Measurements from ENCODE around the gene ZNF74.
"Not testable (repeated sequence)": the region's sequence is repeated elsewhere in the genome, so short reads cannot be mapped to it uniquely, and the experiment has no call there.

Gene ZNF74

DNA sequence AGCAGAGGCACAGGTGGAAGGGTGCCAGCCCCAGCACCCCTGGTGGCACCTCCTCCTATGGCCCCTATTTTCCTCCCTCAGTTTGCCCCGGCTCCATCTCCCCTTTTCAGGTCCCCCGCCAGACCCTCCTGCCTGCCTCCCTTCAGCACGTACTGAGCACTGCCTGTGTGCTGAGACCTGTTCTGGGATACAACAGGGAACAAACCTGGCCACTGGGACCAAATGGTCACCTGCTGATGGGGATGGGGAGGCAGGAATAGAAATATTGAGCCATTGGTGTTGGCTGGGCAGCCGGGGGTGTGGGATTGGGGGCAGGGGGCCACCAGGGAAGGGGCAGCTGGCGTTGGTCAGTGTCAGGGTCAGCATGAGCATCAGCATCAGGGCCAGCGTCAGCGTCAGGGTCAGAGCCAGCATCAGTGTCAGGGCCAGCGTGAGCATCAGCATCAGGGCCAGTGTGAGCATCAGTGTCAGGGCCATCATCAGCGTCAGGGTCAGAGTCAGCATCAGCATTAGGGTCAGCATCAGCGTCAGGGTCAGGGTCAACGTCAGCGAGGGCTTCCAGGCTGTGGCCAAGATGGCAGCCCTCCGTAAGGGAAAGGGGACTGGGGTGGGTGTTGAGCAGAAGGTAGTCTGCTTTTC, 7.5 kb downstream of the ZNF74 start:
- DNase-seq, result no peak

DNA sequence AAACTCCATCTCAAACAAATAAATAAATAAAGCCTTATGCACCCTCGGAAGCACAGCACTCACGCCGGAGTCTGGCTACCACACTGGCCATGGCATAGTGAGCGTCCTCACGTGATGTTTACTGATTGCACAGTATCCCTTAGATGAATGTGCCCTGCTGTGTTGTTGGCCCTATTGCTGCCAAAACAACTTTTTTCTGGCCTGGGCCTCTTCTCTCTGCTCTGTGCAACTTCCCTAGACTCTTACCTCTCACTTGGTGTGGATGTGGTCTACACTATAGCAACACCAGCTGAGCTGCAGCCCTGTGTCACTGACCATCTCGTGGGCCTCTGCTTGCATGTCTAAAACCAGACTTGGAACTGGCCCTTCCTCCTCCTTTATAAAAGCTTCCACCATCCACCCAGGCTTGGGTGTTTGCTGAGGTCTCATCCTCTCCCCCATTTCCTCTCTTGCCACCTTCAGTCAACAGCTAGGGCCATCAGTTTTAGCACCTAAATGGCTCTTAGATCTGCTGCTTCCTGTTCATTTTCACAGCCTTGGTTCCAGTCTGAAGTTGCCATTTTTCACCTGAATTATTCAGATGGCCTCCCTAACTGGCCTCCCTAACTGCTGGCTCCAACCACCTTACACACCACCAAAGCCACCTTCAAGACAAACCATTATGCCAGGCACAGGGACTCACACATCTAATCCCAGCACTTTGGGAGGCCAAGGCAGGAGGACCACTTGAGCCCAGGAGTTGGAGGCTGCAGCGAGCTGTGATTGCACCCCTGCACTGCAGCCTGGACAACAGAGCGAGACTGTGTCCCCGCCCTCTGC, 9.2 kb downstream of the ZNF74 start:
- DNase-seq, result no peak

DNA sequence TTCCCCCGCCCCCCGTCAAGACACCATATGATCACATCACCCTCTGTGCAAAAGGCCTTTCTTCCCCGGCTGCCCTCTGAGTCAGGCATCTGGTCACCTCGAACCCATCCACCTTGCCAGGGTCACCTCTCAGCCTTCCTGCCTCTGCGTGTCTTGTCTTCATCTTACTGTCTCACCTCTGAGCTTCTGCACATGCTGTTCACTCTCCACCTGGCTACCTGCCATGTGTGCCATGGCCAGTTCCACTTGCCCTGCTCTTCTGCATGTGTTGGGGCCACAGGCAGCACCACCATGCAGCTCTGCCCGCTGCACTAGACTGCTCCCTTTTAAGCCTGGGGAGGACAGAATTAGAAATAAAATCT, 9.8 kb downstream of the ZNF74 start:
- no peak for DNase-seq

DNA sequence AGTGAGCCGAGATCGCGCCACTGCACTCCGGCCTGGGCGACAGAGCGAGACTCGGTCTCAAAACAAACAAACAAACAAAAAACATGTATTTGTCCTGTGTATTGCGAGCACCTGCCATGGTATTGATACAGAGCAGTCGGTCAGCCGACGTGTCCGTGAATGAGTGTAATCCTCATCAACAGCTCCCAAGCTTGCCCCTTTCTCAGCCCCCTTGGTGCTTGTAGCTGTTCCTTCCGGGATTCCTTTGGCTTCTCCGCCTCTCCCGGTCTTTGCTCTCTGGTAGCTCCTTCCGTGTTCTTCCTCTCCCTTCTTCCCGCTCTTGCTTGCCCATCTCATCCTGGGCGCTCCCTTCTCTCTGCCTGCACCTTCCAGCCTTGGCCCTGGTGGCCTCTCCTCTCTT, 10.9 kb downstream of the ZNF74 start:
- no peak for DNase-seq

DNA sequence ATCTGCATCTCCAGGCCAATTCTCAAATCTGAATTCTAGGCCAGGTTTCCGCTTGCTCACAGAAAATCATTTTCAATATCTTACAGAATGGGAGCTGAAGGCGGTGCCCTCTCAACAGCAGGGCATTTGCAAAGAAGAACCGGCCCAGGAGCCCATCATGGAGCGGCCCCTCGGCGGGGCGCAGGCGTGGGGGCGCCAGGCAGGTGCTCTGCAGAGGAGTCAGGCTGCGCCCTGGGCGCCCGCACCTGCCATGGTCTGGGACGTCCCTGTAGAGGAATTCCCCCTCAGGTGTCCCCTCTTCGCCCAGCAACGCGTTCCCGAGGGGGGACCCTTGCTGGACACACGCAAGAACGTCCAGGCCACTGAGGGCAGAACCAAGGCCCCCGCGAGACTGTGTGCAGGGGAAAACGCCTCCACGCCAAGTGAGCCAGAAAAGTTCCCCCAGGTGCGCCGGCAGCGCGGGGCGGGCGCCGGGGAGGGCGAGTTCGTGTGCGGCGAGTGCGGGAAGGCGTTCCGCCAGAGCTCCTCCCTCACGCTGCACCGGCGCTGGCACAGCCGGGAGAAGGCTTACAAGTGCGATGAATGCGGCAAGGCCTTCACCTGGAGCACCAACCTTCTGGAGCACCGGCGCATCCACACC, 11.5 kb downstream of the ZNF74 start:
- DNase-seq, result no peak

DNA sequence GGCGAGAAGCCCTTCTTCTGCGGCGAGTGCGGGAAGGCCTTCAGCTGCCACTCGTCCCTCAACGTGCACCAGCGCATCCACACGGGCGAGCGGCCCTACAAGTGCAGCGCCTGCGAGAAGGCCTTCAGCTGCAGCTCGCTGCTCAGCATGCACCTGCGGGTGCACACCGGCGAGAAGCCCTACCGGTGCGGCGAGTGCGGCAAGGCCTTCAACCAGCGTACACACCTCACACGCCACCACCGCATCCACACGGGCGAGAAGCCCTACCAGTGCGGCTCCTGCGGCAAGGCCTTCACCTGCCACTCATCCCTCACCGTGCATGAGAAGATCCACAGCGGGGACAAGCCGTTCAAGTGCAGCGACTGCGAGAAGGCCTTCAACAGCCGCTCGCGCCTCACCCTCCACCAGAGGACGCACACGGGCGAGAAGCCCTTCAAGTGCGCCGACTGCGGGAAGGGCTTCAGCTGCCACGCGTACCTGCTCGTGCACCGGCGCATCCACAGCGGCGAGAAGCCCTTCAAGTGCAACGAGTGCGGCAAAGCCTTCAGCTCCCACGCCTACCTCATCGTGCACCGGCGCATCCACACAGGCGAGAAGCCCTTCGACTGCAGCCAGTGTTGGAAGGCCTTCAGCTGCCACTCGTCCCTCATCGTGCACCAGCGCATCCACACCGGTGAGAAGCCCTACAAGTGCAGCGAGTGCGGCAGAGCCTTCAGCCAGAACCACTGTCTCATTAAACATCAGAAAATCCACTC, 12.2 kb downstream of the ZNF74 start:
- DNase-seq, result no peak

DNA sequence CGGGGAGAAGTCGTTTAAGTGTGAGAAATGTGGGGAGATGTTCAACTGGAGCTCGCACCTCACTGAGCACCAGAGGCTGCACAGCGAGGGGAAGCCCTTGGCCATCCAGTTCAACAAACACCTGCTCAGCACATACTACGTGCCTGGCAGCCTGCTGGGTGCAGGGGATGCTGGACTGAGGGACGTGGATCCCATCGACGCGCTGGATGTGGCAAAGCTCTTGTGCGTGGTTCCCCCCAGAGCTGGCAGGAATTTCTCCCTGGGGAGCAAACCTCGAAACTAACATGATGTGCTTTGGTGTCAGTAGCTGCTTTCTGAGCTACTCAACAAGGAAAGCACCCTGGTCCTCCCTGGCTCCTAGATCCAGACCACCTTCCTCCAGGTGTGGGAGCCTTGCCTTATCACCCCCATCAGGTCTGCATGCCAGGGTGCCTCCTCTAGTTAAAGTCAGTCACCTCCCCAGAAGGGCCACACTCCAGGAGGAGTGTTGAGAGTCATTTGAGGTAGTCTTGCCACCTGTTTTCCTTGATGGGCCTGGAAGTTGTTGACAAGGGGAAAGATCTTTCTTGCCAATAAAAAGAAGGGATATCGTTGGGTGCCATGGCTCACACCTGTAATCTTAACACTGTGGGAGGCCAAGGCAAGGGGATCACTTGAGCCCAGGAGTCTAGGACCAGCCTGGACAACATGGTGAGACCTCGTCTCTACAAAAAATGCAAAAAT, 12.9 kb downstream of the ZNF74 start:
- no peak for DNase-seq

DNA sequence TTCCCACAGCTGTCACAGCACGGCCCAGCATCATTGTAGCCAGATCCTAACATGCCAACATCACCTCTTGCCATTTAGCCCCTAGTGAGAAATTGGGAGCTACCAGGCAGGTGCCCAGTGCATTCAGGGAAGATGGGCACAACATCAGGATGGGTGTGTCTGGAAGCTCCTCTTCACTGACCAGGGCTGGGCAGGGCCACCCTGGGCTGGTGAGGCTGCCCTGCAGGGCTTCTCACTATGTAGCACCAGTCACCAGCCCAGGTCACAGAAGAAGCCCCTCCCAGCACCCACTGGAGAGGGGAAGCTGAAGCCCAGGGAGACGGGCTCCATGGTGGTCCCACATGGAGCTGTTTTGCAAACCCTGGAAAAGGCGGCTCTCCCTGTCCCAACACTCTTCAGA, 13.9 kb downstream of the ZNF74 start:
- no peak for DNase-seq

DNA sequence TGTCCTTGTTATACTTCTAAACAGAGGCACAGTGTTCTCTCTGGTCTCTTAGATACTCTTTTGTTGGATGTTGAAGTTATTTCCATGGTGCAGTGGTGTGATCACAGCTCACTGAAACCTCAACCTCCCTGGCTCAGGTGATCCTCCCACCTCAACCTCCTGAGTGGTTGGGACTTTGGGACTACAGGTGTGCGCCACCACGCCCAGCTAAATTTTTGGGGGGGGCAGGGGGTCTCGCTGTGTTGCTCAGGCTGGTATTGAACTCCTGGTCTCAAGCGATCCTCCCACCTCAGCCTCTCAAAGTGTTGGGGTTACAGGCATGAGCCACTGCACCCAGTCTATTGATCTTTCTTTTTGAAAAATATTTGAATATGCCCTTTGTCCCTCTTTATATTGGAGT, 14.9 kb downstream of the ZNF74 start:
- DNase-seq, result no peak

DNA sequence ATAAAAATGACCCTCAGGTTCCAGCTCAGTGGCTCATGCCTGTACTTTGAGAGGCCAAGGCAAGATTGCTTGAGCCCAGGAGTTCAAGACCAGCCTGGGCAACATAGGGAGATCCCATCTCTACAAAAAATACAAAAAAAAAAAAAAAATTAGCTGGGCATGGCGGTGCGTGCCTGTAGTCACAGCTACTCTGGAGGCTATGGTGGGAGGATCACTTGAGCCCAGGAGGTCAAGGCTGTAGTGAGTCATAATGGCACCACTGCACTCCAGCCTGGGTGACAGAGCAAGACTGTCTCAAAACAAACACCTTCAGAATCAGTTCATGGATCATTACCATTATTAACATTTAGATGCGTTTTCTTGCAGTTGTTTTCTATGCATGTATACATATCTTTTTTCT, 15.4 kb downstream of the ZNF74 start:
- DNase-seq, result not testable (repeated sequence)

DNA sequence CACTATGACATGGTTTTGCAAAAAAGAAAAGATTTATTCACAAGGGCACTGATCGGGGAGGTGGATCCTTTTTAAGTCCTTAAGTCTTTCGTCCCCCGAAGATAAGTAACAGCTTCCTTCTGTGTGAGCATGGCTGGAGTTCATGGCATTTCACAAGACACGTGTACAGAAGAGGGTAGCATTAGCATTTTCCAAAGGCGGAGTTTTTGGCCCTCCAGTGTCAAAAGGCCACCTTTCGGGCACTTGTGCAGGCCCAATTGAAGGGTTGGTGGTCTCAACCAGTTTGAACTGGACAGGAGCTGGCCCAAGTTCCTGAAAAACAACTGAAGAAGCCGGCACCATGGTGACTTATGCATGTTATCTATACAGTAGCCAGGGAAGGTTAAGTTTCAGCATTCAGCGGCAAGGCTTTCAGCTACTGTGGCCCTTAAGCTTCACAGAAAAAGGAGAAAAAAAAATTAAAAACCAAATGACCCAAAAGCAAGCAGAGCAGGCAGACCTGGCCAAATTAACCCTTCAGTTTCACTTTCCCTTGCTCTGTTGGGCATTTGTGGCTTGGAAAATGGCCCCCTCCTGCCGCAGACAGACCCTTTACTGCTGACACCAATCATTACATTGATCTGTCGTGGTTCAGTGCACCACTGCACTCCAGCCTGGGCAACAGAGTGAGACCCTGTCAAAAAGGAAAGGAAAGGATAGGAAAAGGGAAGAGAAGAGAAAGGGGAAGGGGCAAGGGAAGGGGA, 18.7 kb downstream of the ZNF74 start:
- DNase-seq, result no peak

DNA sequence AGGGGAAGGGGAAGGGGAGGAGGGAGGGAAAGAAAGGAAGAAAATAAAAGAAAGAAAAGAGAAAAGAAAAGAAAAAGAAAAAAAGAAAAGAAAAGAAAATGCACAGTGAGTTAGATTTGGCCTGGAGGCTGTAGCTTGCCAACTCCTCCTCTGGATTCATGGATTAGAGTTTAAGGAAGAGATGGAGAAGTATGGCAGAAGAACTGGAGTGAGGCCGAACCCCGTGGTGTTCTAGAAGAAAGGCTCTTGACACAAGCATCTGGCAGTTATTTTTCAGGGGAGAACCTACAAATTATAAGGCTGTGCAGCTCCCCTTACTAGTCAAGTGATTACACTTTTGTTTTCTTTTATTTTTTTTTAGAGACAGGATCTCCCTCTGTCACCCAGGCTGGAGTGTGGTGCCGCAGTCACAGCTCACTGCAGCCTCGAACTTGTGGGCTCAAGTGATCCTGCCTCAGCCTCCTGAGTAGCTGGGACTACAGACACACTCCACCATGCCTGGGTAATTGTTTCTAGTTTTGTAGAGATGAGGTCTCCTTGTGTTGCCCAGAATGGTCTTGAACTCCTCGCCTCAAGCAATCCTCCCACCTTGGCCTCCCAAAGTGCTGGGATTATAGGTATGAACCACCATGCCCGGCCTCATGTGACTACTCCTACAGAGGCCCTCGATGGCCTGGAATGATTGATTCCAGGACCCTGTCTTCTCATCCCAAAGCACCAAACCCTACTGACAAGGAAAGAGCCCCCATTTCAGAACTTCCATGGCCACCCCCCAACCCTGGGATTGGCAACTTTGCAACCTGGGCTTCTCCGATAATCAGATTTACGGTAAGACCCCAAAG, 19.5 kb downstream of the ZNF74 start:
- no peak for DNase-seq

DNA sequence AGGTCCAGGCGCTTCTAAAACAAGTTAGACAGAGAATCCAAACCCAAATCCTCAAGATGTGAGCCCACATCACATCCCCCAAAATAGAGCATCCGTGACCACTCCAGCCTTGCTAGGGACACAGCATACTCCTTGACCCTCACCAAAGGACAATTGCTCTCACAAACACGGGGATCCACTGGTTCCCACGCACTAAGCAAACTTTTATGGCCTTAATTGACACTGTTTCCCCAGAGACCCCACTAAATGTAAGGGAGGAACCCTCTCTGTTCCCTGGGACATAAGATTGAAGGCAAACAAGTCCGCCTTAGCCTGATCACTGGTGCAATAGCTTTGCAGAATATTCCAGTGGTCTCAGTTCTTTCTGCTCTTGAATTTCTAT, 20.1 kb downstream of the ZNF74 start:
- no peak for DNase-seq

DNA sequence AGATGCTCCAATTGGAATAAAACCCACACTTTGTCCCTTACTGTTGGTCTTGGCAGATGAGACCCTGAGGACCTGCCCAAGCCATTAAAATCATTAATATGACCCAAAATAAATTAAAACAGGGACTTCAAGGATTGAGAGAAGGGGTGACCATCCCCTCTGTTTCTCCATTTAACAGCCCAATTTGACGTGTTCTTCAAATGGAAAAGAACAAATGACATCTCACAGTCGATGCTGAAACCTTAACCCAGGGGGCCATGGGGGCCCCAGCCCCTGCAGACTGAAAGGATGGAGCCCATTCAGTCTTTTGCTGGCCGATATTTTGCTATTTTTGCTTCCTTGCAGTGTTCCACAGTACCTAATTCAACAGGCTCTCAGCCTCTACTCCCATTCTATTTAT, 20.5 kb downstream of the ZNF74 start:
- no peak for DNase-seq

DNA sequence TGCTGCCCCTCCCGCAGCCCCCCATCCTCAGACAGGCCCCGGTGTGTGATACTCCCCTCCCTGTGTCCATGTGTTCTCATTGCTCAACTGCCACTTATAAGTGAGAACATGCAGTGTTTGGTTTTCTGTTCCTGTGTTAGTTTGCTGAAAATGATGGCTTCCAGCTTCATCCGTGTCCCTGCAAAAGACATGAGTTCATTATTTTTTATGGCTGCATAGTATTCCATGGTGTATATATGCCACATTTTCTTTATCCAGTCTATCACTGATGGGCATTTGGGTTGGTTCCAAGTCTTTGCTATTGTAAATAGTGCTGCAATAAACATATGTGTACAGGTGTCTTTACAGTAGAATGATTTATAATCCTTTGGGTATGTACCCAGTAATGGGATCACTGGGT, 21.3 kb downstream of the ZNF74 start:
- not testable (repeated sequence) for DNase-seq

DNA sequence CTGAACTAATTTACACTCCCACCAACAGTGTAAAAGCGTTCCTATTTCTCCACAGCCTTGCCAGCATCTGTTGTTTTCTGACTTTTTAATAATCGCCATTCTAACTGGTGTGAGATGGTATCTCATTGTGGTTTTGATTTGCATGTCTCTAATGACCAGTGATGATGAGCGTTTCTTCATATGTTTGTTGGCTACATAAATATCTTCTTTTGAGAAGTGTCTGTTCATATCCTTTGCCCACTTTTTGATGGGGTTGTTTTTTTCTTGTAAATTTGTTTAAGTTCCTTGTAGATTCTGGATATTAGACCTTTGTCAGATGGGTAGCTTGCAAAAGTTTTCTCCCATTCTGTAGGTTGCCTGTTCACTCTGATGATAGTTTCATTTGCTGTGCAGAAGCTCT, 21.7 kb downstream of the ZNF74 start:
- DNase-seq, result not testable (repeated sequence)

DNA sequence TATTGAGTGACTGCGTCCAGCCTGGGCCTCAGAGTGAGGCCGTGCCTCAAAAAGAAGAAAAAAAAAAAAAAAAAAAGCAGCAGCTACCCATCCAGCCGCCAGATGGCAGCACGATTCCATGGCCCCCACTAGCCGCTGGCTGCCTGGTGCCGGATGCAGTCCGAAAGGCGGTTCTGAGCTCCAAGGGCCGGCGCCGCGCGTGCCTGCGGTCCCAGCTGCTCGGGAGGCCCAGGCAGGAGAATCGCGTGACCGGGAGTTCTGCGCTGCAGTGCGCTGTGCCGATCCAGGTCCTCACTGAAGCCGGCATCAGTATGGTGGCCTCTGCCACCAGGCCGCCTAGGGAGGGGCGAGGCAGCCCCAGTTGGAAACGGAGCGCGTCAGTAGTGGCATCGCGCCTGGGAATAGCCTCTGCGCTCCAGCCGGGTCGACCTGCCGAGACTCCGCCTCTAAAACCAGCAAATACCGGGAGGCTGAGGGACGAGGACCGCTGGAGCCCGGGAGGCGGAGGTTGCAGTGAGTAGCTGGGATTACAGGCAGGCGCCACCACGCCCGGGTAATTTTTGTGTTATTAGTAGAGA, 24.3 kb downstream of the ZNF74 start:
- DNase-seq, result peak in 1 of 2 experiments; percentile 43

DNA sequence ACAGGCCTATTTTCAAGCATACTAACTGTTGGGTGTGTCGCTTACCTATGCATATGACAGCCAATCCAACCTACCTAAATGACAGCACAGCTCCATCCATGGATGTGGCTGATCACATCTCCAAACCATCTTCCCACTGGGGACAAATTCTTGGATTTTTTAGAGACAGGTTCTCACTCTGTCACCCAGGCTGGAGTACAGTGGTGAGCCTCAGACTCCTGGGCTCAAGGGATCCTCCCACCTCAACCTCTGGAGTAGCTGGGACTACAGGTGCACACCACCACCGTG, 25.7 kb downstream of the ZNF74 start:
- no peak for DNase-seq

DNA sequence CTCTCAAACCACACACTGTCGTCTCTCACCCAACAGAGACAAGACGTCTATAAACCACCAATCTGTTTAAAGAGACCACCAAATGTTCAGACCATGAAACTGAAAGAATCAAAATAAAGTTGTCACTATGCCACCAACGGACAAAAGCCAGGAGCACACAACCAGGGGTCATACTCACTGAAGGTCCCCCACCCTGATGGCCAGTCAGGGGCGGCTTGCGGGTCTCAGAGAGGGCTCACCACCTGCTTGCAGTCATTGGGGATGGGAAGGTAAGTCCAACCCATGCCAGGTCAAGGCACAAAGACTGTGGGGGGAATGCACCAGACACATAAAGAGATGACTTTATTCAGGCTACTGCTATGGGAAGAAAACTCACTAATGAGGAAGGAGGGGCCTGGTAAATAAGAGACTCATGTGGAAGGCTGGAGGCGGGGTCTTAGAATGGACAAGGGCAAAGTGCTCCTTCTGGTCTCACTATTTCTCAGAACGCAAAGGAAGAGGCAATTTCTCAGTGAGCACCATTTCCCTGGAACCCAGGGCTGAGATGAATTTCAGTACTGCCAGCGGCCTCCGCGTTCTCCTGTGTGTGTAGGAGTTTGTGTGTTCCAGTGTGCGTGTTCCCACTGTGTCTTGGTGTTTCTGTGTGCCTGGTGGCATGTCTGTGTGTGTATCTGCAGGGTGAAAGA, 26.3 kb downstream of the ZNF74 start:
- no peak for DNase-seq

DNA sequence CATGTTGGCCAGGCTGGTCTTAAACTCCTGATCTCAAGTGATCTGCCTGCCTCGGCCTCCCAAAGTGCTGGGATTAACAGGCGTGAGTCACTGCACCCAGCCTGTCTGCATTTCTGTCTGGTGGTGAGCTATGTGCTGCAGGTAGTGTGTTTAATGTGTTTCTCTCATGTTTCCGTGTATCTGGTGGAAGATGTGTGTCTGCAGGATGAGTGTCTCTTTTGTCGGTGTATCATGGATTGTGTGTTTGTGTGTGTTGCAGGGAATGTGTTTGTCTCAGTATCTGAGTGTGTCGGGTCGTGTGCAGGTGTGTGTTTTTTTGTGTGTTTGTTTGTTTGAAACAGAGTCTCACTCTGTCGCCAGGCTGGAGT, 27.5 kb downstream of the ZNF74 start:
- DNase-seq, result no peak

Data from cerebellar nuclear complex (tissue), 1 donor.